ENCODE data around the gene CYSTM1.

Gene CYSTM1

DNA sequence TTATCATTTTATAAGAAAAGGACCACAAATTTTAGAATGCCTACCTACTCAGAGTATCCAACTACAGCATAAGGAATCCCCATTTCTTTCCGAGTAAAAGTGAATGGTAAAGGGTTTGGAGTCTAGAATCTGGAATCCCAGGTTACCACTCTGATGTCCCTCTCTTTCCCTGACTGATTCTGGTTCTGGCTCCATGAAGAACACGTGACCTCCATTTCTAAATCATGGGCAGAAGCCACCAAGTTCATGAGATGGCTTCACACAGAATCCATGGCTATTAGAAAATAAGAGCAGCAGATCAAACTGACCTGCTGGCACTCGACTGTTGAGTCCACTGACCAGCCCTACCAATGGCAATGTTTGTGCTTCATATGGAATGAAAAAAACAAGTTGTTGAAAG is 87.2 kb downstream of the CYSTM1 start:
- no peak overlapping the region for H3K27ac ChIP-seq
- ChIA-PET POLR2A (ENCODE audit: low non-redundant PET) (interaction anchor here (0.6 to 1.1 kb wide), 3 partner anchors 41 to 608 kb away, joined by 3 to 5 read pairs (median 4); partner anchors contain the start of genes HBEGF and PFDN1), CTCF (interaction anchor here (0.5 to 1.6 kb wide), 5 partner anchors 10 to 90 kb away, joined by 4 to 11 read pairs (median 6); partner anchors contain the start of gene HBEGF)
- TF ChIP-seq, protein P1, sequence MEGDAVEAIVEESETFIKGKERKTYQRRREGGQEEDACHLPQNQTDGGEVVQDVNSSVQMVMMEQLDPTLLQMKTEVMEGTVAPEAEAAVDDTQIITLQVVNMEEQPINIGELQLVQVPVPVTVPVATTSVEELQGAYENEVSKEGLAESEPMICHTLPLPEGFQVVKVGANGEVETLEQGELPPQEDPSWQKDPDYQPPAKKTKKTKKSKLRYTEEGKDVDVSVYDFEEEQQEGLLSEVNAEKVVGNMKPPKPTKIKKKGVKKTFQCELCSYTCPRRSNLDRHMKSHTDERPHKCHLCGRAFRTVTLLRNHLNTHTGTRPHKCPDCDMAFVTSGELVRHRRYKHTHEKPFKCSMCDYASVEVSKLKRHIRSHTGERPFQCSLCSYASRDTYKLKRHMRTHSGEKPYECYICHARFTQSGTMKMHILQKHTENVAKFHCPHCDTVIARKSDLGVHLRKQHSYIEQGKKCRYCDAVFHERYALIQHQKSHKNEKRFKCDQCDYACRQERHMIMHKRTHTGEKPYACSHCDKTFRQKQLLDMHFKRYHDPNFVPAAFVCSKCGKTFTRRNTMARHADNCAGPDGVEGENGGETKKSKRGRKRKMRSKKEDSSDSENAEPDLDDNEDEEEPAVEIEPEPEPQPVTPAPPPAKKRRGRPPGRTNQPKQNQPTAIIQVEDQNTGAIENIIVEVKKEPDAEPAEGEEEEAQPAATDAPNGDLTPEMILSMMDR (conservative IDR thresholded peaks at IDR 0.05; ENCODE audit: low read depth), result no peak
- DNase-seq (ENCODE audit: low spot score), result no peak

DNA sequence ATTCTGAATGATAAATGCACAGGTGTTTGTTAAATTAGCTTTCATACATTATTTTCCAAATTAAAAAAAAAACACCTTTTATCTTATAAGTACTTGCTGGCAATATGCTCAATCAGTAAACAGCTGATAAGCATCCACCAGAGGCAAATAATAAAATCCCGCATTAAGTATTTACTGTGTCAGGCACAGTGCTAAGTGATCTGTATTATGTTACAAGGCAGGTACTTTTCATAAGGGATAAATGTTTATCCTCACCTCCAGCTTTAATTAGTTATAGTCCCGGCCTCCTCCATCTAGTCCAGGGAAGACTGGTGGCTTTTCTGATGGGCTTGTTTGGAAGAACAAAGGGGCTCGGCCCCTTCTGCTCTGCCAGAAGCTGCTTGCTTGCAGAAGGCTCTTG is 87.9 kb downstream of the CYSTM1 start:
- no peak overlapping the region for H3K27ac ChIP-seq
- POLR2A ChIA-PET (ENCODE audit: low non-redundant PET), result interaction anchor here (0.6 kb wide), 1 partner anchor 608 kb away, joined by 3 read pairs; no protein-coding TSS in a partner anchor
- TF ChIP-seq, protein P1 (conservative IDR thresholded peaks at IDR 0.05; ENCODE audit: low read depth), result no peak
- DNase-seq (ENCODE audit: low spot score), result no peak
- CTCF ChIA-PET, result interaction anchor here (0.6 to 1.3 kb wide), 2 partner anchors 89 to 225 kb away, joined by 4 to 6 read pairs; no protein-coding TSS in a partner anchor

DNA sequence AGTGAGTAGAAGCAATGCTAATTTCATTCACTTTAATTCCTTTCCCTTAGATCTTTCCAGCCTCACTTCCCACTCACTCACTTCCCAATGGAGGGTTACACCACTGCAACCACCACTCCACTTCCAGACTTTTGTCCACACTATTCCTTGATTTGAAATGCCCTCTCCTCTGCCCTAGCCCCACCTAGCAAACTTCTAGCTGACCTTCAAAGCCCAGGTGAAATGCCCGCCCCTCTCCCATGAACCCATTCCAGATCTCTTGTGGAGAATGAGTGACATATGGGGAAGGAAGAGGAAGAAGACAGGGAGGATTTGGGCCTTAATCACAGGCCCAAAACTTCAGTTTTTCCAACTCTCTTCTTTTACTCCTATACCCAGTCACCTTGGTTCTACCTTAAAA is 90.9 kb downstream of the CYSTM1 start:
- DNase-seq (ENCODE audit: low spot score), result no peak
- CTCF ChIA-PET, result no interaction called here
- POLR2A ChIA-PET (ENCODE audit: low non-redundant PET), result no interaction called here
- TF ChIP-seq, protein P1 (conservative IDR thresholded peaks at IDR 0.05; ENCODE audit: low read depth), result no peak
- H3K27ac ChIP-seq, result no peak overlapping the region

DNA sequence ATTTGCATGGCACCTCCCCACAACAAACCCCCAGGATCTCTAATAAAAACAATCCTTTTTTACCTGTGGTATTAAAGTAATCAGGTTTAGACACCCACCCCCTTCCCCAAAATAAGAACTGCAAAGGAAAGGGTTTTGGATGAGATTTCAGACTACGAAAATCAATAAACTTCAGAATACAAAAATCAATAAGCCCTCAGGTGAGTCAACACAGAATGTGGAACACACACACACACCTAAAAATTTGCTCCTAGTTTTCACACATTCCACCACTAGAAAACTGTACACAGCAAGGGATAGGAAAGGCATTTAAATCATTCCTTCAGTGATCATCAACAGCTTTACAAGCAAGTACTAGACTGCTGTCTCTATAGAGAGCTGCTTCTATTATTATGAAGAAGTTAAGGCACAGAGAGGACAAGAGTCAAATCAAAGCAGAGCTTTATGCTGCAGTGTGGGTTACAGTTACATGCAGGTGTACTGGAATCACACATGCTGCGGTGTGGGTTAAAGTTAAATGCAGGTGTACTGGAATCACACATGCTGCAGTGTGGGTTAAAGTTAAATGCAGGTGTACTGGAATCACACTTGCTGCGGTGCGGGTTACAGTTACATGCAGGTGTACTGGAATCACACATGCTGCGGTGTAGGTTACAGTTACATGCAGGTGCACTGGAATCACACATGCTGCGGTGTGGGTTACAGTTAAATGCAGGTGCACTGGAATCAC is 91.6 kb downstream of the CYSTM1 start:
- TF ChIP-seq, protein P1 (conservative IDR thresholded peaks at IDR 0.05; ENCODE audit: low read depth), result no peak
- ChIA-PET POLR2A (ENCODE audit: low non-redundant PET) (no interaction called here), CTCF (interaction anchor here (0.6 to 0.7 kb wide), 3 partner anchors 14 to 741 kb away, joined by 3 to 4 read pairs (median 3); no protein-coding TSS in a partner anchor)
- no peak for DNase-seq (ENCODE audit: low spot score)
- H3K27ac ChIP-seq, result no peak overlapping the region

DNA sequence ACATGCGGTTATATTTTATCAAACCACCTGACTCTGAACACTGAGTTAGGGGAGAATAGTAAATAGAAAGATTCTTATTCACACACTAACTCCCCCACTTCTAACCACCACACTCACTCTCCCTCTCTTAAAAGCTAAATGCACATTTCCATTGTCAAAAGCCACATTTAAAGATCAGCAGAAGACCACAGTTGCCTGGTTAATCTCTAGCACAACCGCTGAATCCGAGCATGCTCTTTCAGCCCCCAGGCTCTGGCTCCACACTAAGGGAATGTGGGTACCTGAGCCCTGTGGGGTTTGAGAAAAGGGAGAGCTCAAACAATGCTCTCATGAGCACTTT is 92.2 kb downstream of the CYSTM1 start:
- no peak for DNase-seq (ENCODE audit: low spot score)
- POLR2A ChIA-PET (ENCODE audit: low non-redundant PET), result no interaction called here
- TF ChIP-seq, protein P1 (conservative IDR thresholded peaks at IDR 0.05; ENCODE audit: low read depth), result no peak
- CTCF ChIA-PET, result interaction anchor here (0.6 kb wide), 1 partner anchor 13 kb away, joined by 3 read pairs; no protein-coding TSS in a partner anchor
- H3K27ac ChIP-seq, result no peak overlapping the region

DNA sequence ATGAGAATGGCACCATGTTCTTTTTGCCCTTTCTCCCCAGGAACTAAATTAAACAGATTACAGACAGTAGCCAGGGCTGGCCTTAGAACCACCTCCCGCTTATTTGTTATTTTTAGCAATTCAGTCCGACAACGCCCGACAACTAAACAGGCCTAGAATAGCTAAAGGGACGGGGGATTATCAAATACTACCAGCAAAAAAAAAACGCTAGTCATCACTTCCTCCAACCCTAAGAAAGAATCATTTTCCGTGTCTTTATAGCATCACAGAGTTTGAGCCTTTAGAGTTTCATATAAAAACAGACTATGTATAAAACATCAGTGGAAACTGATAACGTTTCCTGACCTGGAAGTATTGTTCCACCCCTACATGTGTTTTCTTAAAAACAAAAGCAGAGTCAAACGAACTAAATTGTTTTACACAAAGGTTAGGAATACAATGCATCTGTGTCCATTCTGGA is 92.6 kb downstream of the CYSTM1 start:
- no peak overlapping the region for H3K27ac ChIP-seq
- no peak for DNase-seq (ENCODE audit: low spot score)
- ChIA-PET CTCF (no interaction called here), POLR2A (ENCODE audit: low non-redundant PET) (no interaction called here)
- TF ChIP-seq, protein P1 (conservative IDR thresholded peaks at IDR 0.05; ENCODE audit: low read depth), result no peak
